AG10803 (cell line): Measurements from ENCODE around the gene RASAL2.
"Not testable (repeated sequence)": the region's sequence is repeated elsewhere in the genome, so short reads cannot be mapped to it uniquely, and the experiment has no call there.

ENCODE experiments used
- DNase-seq: peaks from one replicate; pipeline ENCODE4 v3.0.0; 2010; ENCODE audit warnings: low read depth
- H3K4me3 ChIP-seq: 2 replicates; pipeline ENCODE4 v1.5.1; 2011; ENCODE audit warnings: mild to moderate bottlenecking, low read length, control low read depth
- CTCF ChIP-seq: conservative IDR thresholded peaks from 2 replicates; pipeline ENCODE4 v1.5.1; 2011; ENCODE audit warnings: mild to moderate bottlenecking, low read length, control low read depth, inconsistent platforms

The RASAL2 gene

GRCh38 chr1:178376008-178376407 lies 282.1 kb downstream of the RASAL2 start:
- H3K4me3 ChIP-seq: no peak overlapping the region
- no peak for TF ChIP-seq CTCF
- no peak for DNase-seq

- no peak for DNase-seq
- no peak for TF ChIP-seq CTCF
- H3K4me3 ChIP-seq: no peak overlapping the region
Observed at GRCh38 chr1:178379807-178380206, 285.9 kb downstream of the RASAL2 start.

- TF ChIP-seq CTCF: no peak
- H3K4me3 ChIP-seq: no peak overlapping the region
- DNase-seq: no peak
Observed at GRCh38 chr1:178382372-178382771, 288.5 kb downstream of the RASAL2 start.

DNA sequence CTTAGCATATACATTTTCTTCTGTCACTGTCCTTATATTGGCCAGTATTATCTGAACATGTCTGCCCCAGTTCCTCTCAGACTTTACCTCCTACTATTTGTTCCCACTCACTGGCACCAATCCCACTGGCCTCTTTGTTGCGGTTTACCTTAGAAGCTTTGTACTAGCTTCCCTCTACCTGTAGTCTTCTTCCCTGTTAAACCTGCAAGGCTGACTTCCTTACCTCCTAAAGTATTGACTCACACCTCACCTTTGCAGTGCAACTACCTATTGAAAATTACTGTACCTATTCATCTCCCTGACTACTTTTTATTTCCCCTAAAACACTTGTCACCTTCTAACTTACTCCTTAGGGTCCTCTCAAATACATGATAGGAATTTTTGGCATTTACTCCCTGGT lies 291.8 kb downstream of the RASAL2 start:
- no peak for TF ChIP-seq CTCF
- no peak for DNase-seq
- no peak overlapping the region for H3K4me3 ChIP-seq

GRCh38 chr1:178388418-178389145 lies 294.7 kb downstream of the RASAL2 start:
- peak; percentile 55 for DNase-seq

DNA sequence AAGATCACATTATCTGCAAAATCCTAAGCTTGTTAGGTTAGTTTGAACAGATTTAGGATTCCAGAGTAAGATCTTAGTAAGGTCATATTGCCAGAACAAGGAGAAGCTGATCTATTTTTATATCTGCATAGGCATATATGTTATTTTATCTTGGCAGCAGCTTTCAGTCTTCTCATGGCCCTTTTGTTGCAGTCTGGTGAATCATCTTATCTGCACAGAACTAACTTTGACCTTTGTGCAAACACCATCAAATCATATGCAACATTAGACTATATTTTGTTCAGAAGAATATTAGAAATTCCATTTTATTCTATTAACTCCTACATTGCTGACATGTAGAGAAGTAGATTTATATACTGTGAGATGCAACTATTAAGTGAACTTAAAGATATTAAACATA lies 295.5 kb downstream of the RASAL2 start:
- TF ChIP-seq CTCF: no peak
- DNase-seq: no peak
- no peak overlapping the region for H3K4me3 ChIP-seq

More at GRCh38 chr1:178388418-178389145, 294.7 kb downstream of the RASAL2 start:
- TF ChIP-seq CTCF: no peak
- H3K4me3 ChIP-seq: no peak overlapping the region

- H3K4me3 ChIP-seq, DNase-seq: not testable (repeated sequence)
Observed at GRCh38 chr1:178390280-178390679, 296.4 kb downstream of the RASAL2 start.

GRCh38 chr1:178393370-178393769 lies 299.5 kb downstream of the RASAL2 start:
- DNase-seq: no peak
- H3K4me3 ChIP-seq: no peak overlapping the region
- TF ChIP-seq CTCF: no peak
